ENCODE data around the gene FMR1. TPM values are rescaled to one million over a fixed set of nuclear protein-coding genes. Genes with fewer than 3 reads are reported as not detected.

Gene FMR1
- total RNA-seq, 1 experiment from 2014 or later = 44.6 TPM

- H3K4me3 Mint-ChIP-seq = no peak overlapping the region
- H3K79me1 ChIP-seq (ENCODE audit: insufficient read depth, low read depth, low read length, poor library complexity, severe bottlenecking) = no peaks in the 10 kb centered on the region
- no peaks in the 10 kb centered on the region for H4K20me1 ChIP-seq (ENCODE audit: control insufficient read depth, insufficient read depth, insufficient read length)
- no peak overlapping the region for H2BK20ac ChIP-seq (ENCODE audit: low read depth, low read length, poor library complexity, severe bottlenecking)
- peaks cover 20% of the 10 kb centered on the region for H3K9me3 ChIP-seq (ENCODE audit: control insufficient read depth, low read depth, low read length)
- DNase-seq = no peak
- peaks cover 5 to 6% of the 10 kb centered on the region in 2 experiments for H3K4me1 Mint-ChIP-seq
- no peaks in the 10 kb centered on the region for H3K79me2 ChIP-seq (ENCODE audit: insufficient read depth, low read length)
- H2BK12ac ChIP-seq (ENCODE audit: insufficient read length, low read depth, low read length) = no peak overlapping the region
- no peak overlapping the region for H2AFZ ChIP-seq (ENCODE audit: low read length)
- no peak overlapping the region for H3K27ac Mint-ChIP-seq
- H3K9me3 Mint-ChIP-seq = peaks cover 52 to 66% of the 10 kb centered on the region in 2 experiments
- H3K4me2 ChIP-seq (ENCODE audit: insufficient read depth, insufficient read length, low read length) = no peak overlapping the region
- no peak for TF ChIP-seq CTCF (conservative IDR thresholded peaks at IDR 0.05)
- no peaks in the 10 kb centered on the region for H3K4me1 ChIP-seq (ENCODE audit: insufficient read depth, low read length)
- H3K9ac ChIP-seq (ENCODE audit: extremely low read depth, insufficient read length, low read length) = no peak overlapping the region
- no peaks in the 10 kb centered on the region for H3K27me3 ChIP-seq (ENCODE audit: insufficient read depth, low read length)
- H2BK5ac ChIP-seq (ENCODE audit: insufficient read length, low read length) = no peak overlapping the region
- H2BK120ac ChIP-seq (ENCODE audit: low read depth, low read length, poor library complexity, severe bottlenecking) = no peak overlapping the region
- H3K4ac ChIP-seq (ENCODE audit: low read depth, low read length) = no peak overlapping the region
- no peak overlapping the region for H3K27ac ChIP-seq (ENCODE audit: insufficient read length, low read depth, low read length)
- no peak overlapping the region for H4K91ac ChIP-seq (ENCODE audit: insufficient read length, low read depth, low read length)
- no peaks in the 10 kb centered on the region for H3K23me2 ChIP-seq (ENCODE audit: insufficient read length, low read depth, low read length, poor library complexity, severe bottlenecking)
- H3K23ac ChIP-seq (ENCODE audit: insufficient read length, low read depth, low read length) = no peak overlapping the region
- no peaks in the 10 kb centered on the region for H3K27me3 Mint-ChIP-seq (ENCODE audit: low read depth)
- no peak overlapping the region for H3K14ac ChIP-seq (ENCODE audit: insufficient read depth, low read length)
- H4K8ac ChIP-seq (replicated peaks; ENCODE audit: insufficient read length, low read depth, low read length) = no peak overlapping the region
- H2BK15ac ChIP-seq (ENCODE audit: low read depth, low read length) = no peak overlapping the region
- WGBS (ENCODE audit: extremely low coverage, insufficient read length, low lambda C conversion rate) = no CpG with 5 or more reads among the region's 2 CpGs
- no peaks in the 10 kb centered on the region; a peak in 2 of 7 replicates for H3K36me3 Mint-ChIP-seq (ENCODE audit: insufficient read depth in 1 of 3, low read depth in 3 of 3)
- H4K5ac ChIP-seq (ENCODE audit: insufficient read length, low read depth, low read length) = no peak overlapping the region
- no peak overlapping the region for H3T11ph ChIP-seq (ENCODE audit: low read length)
- no peak overlapping the region for H3K56ac ChIP-seq (ENCODE audit: insufficient read length, low read depth, low read length)
- H2AK5ac ChIP-seq (ENCODE audit: insufficient read length, low read length) = no peak overlapping the region
- no peak overlapping the region for H3K18ac ChIP-seq (ENCODE audit: insufficient read length, low read depth, low read length)
Observed at GRCh38 chrX:147902270-147902669, 9.4 kb upstream of the FMR1 start.
